ENCODE results near the gene TRIM46.
A peak's percentile ranks its signal among the peaks of the same experiment; 100 is the strongest.
"Not testable (repeated sequence)": the region's sequence is repeated elsewhere in the genome, so short reads cannot be mapped to it uniquely, and the experiment has no call there.

TRIM46 gene

GRCh38 chr1:155220211-155220965, 46.7 kb downstream of the TRIM46 start:
- not testable (repeated sequence) for H3K4me3 ChIP-seq (replicated peaks; ENCODE audit: insufficient read depth, low read length); H3K27me3 ChIP-seq (ENCODE audit: insufficient read depth, poor library complexity, severe bottlenecking); DNase-seq (ENCODE audit: low read depth in 1 of 2, low spot score in 1 of 2)
- peak; percentile 15; the same call in 1 of the 2 replicates for TF ChIP-seq SPI1 (IDR thresholded peaks at IDR 0.05; ENCODE audit: borderline replicate concordance, low read depth)
- H3K27ac ChIP-seq (replicated peaks): peak overlapping the region; percentile 63

- Histone ChIP-seq H3K27me3 (ENCODE audit: insufficient read depth, poor library complexity, severe bottlenecking) (no peaks in the 10 kb centered on the region), H3K27ac (replicated peaks) (no peak overlapping the region), H3K4me3 (replicated peaks; ENCODE audit: insufficient read depth, low read length) (no peak overlapping the region)
- TF ChIP-seq CTCF (IDR thresholded peaks at IDR 0.05; ENCODE audit: insufficient read depth, low read length): no peak
- TF ChIP-seq GABPA (IDR thresholded peaks at IDR 0.05; ENCODE audit: low read depth): no peak
- no peak for TF ChIP-seq POLR2AphosphoS5 (IDR thresholded peaks at IDR 0.05; ENCODE audit: low read depth)
- TF ChIP-seq SPI1 (IDR thresholded peaks at IDR 0.05; ENCODE audit: borderline replicate concordance, low read depth): no peak
- no peak for TF ChIP-seq REST (IDR thresholded peaks at IDR 0.05; ENCODE audit: insufficient replicate concordance, low read depth)
- DNase-seq (ENCODE audit: low read depth in 1 of 2, low spot score in 1 of 2): no peak
Measured at GRCh38 chr1:155223047-155223446, 49.4 kb downstream of the TRIM46 start.

- not testable (repeated sequence) for H3K4me3 ChIP-seq (replicated peaks; ENCODE audit: insufficient read depth, low read length); H3K27ac ChIP-seq (replicated peaks); H3K27me3 ChIP-seq (ENCODE audit: insufficient read depth, poor library complexity, severe bottlenecking); DNase-seq (ENCODE audit: low read depth in 1 of 2, low spot score in 1 of 2)
Measured at GRCh38 chr1:155225404-155225759, 51.7 kb downstream of the TRIM46 start.

GRCh38 chr1:155226188-155226909, 52.7 kb downstream of the TRIM46 start:
- TF ChIP-seq CTCF (IDR thresholded peaks at IDR 0.05; ENCODE audit: insufficient read depth, low read length) (peak; percentile 32), REST (IDR thresholded peaks at IDR 0.05; ENCODE audit: insufficient replicate concordance, low read depth) (no peak), SPI1 (IDR thresholded peaks at IDR 0.05; ENCODE audit: borderline replicate concordance, low read depth) (peak; percentile 34; the same call in 1 of the 2 replicates), POLR2AphosphoS5 (IDR thresholded peaks at IDR 0.05; ENCODE audit: low read depth) (no peak), GABPA (IDR thresholded peaks at IDR 0.05; ENCODE audit: low read depth) (no peak)
- Histone ChIP-seq H3K4me3 (replicated peaks; ENCODE audit: insufficient read depth, low read length) (peak overlapping the region; percentile 58), H3K27ac (replicated peaks) (peak overlapping the region; percentile 93), H3K27me3 (ENCODE audit: insufficient read depth, poor library complexity, severe bottlenecking) (no peaks in the 10 kb centered on the region)
- peak; percentile 77 to 90 for DNase-seq (ENCODE audit: low read depth in 1 of 2, low spot score in 1 of 2)
